CD4-positive, alpha-beta memory T cell (primary cell): ENCODE results near the gene LYRM4. TPM values are rescaled to one million over a fixed set of nuclear protein-coding genes. Genes with fewer than 3 reads are reported as not detected.
A peak's percentile ranks its signal among the peaks of the same experiment; 100 is the strongest.

Experiments used
- CTCF ChIA-PET: fragments of 350-600 bp; sonication (Branson Sonifier 250); formaldehyde crosslinking; loops from one replicate; lab custom pipeline; 2021; ENCODE audit warnings: inconsistent platforms; ENCODE audit not compliant: partially characterized antibody; lab: Charles Lee
- POLR2A ChIA-PET: fragments of 350-600 bp; sonication (Branson Sonifier 250); formaldehyde crosslinking; loops from one replicate; lab custom pipeline; 2021; ENCODE audit not compliant: partially characterized antibody; lab: Charles Lee
- DNase-seq, 5 donors: peaks; one replicate each; pipeline versions ENCODE4 v3.0.0 to v3.0.0-alpha.2; 2020 to 2022; ENCODE audit warnings: mixed read lengths in 1 of 5
- H3K27ac ChIP-seq: one replicate; pipeline ENCODE4 v1.7.0; 2013; ENCODE audit warnings: low read depth, low read length
- H3K27me3 ChIP-seq: 2 replicates; pipeline ENCODE4 v1.7.0; 2013; ENCODE audit warnings: mild to moderate bottlenecking, low read length, moderate library complexity; ENCODE audit not compliant: insufficient read depth
- H3K36me3 ChIP-seq: 2 replicates; pipeline ENCODE4 v1.7.0; 2013; ENCODE audit warnings: mild to moderate bottlenecking, low read length, moderate library complexity; ENCODE audit not compliant: insufficient read depth
- H3K4me1 ChIP-seq: 2 replicates; pipeline ENCODE4 v1.7.0; 2013; ENCODE audit warnings: mild to moderate bottlenecking, low read length, moderate library complexity; ENCODE audit not compliant: insufficient read depth
- H3K4me3 ChIP-seq, 2 donors: one replicate each; pipeline ENCODE4 v1.7.0; 2013; ENCODE audit warnings: low read length in 2 of 2, mild to moderate bottlenecking in 1 of 2
- H3K9me3 ChIP-seq, 2 donors: one replicate each; pipeline ENCODE4 v1.7.0; 2013; ENCODE audit warnings: low read length in 2 of 2, control low read depth in 1 of 2; ENCODE audit not compliant: control insufficient read depth in 1 of 2
- H3K27ac Mint-ChIP-seq, 7 donors: one replicate each; pipeline ENCODE4 v1.8.0; 2020 to 2021; ENCODE audit warnings: mixed read lengths in 7 of 7, mild to moderate bottlenecking in 6 of 7, inconsistent platforms in 3 of 7, moderate library complexity in 3 of 7
- H3K27me3 Mint-ChIP-seq, 2 donors: one replicate each; pipeline ENCODE4 v1.8.0; 2020 to 2021; ENCODE audit warnings: mixed read lengths in 2 of 2
- H3K36me3 Mint-ChIP-seq, 2 donors: one replicate each; pipeline ENCODE4 v1.8.0; 2020 to 2021; ENCODE audit warnings: mixed read lengths in 2 of 2, inconsistent platforms in 1 of 2, mild to moderate bottlenecking in 1 of 2
- H3K4me1 Mint-ChIP-seq, 4 donors: one replicate each; pipeline ENCODE4 v1.8.0; 2020 to 2021; ENCODE audit warnings: mixed read lengths in 4 of 4, mild to moderate bottlenecking in 1 of 4
- H3K4me3 Mint-ChIP-seq, 8 donors: one replicate each; pipeline ENCODE4 v1.8.0; 2020 to 2021; ENCODE audit warnings: mixed read lengths in 8 of 8, mild to moderate bottlenecking in 7 of 8, moderate library complexity in 6 of 8, inconsistent platforms in 3 of 8
- H3K9me3 Mint-ChIP-seq, 8 donors: one replicate each; pipeline ENCODE4 v1.8.0; 2020 to 2021; ENCODE audit warnings: mixed read lengths in 8 of 8, mild to moderate bottlenecking in 5 of 8, inconsistent platforms in 3 of 8, moderate library complexity in 1 of 8
- intact Hi-C: fragments of 100-400 bp; cut with micrococcal nuclease; formaldehyde crosslinking; loops from one replicate; pipeline ENCODE4 v1.15.1; 2023
- polyA plus RNA-seq, 2 donors: library from polyadenylated mRNA; unstranded; fragments of 300-500 nt; fragmentation: Illumina TruSeq; gene quantifications; one replicate each; pipeline ENCODE4 v1.2.3, GENCODE V29; 2021
- total RNA-seq, 2 experiments: library from RNA; stranded (reverse); gene quantifications; one replicate each; pipeline ENCODE4 v1.2.3, GENCODE V29; 2021

LYRM4 gene
- total and polyA plus RNA-seq, 4 experiments from 2014 or later = 10.6 to 26.4 (median 15.2) TPM

DNA sequence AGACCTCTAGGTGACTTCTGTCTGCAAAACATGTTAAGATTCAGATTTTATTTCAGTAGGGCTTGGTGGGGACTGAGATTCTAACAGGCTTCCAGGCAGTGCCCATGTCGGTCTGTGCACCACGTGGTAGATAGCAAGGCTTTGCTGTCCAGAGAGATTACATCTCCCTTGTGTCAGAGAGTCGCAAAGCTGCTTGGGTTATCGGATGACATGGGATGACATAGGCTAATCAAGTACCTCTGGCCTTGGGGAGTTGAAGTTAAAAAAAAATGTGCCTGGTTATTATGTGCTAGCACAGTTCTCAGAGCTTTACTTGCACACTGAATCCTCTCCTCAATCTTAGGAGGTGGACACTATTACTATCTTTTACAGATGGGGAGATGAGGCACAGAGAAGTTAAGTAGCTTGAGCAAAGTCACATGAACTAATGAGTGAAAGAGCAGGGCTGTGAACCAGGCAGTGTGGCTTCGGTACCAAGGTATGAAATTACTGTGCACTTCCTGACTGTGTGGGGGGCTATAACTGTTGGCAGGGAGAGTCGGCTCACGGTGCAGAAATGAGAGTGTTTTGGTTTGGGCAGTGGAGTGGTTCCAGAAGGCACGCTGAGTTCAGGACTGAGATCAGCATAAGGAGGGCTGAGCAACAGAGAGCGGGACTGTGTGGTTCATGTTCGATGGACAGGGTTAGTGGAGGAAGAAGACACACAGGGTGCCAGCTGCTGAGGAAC lies 41.6 kb upstream of the LYRM4 start:
- ChIA-PET CTCF (interaction anchor here (0.7 to 10.7 kb wide), 29 partner anchors 8 to 1245 kb away, joined by 3 to 259 read pairs (median 4); no protein-coding TSS in a partner anchor), POLR2A (interaction anchor here (1.4 kb wide), 1 partner anchor 159 kb away, joined by 5 read pairs; no protein-coding TSS in a partner anchor)
- Mint-ChIP-seq H3K9me3 (no peaks in the 10 kb centered on the region), H3K27me3 (no peaks in the 10 kb centered on the region), H3K4me1 (peaks cover 25 to 46% (median 35%) of the 10 kb centered on the region in 4 donors), H3K27ac (peak overlapping the region; percentile 1 to 65 (median 43)), H3K36me3 (no peaks in the 10 kb centered on the region), H3K4me3 (peak overlapping the region in 7 of 8 donors; percentile 32 to 78 (median 62))
- Histone ChIP-seq H3K36me3 (no peaks in the 10 kb centered on the region), H3K4me1 (peaks cover 26% of the 10 kb centered on the region), H3K27ac (no peak overlapping the region), H3K9me3 (no peaks in the 10 kb centered on the region), H3K27me3 (no peaks in the 10 kb centered on the region), H3K4me3 (no peak overlapping the region)
- intact Hi-C loops = loop anchor here (2.0 kb wide), 1 partner anchor 168 kb away; no protein-coding TSS in a partner anchor
- DNase-seq = peak in 1 of 5 donors; percentile 9

GRCh38 chr6:5300206-5300764 lies 39.5 kb upstream of the LYRM4 start:
- Mint-ChIP-seq H3K9me3 (no peaks in the 10 kb centered on the region), H3K36me3 (peaks cover 0 to 5% of the 10 kb centered on the region in 2 donors), H3K27me3 (no peaks in the 10 kb centered on the region), H3K4me1 (peaks cover 24 to 42% (median 38%) of the 10 kb centered on the region in 4 donors), H3K27ac (no peak overlapping the region), H3K4me3 (no peak overlapping the region)
- ChIA-PET POLR2A (no interaction called here), CTCF (interaction anchor here (0.9 to 10.7 kb wide), 3 partner anchors 54 to 156 kb away, joined by 4 to 259 read pairs (median 5); no protein-coding TSS in a partner anchor)
- Histone ChIP-seq H3K9me3 (no peaks in the 10 kb centered on the region), H3K4me3 (no peak overlapping the region), H3K27ac (no peak overlapping the region), H3K36me3 (no peaks in the 10 kb centered on the region), H3K27me3 (no peaks in the 10 kb centered on the region), H3K4me1 (peaks cover 26% of the 10 kb centered on the region)
- DNase-seq = no peak
- intact Hi-C loops = no loop called here

DNA sequence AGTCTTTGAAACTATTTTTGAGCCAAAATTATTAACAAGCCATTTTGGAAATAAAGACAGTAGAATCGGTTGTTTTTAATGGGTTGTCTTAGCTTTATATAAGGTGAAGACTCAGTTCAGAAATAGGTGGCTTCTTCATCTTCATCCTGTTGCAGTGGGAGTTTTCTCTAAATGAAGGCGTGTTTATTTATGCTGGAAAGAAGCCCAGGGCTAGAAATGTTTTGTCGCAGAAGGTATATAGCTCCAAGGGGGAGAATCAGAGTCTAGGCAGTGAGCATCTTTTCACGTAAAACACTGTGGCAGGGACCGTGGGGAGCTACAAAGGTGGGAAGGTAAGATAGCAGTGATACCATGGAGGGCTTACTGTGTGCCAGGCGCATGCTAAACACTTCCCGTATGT lies 34.9 kb upstream of the LYRM4 start:
- no peak overlapping the region for H3K27ac ChIP-seq
- Mint-ChIP-seq H3K4me3 (no peak overlapping the region), H3K9me3 (no peaks in the 10 kb centered on the region), H3K27me3 (no peaks in the 10 kb centered on the region), H3K36me3 (peaks cover 0 to 8% of the 10 kb centered on the region in 2 donors), H3K4me1 (peaks cover 24 to 47% (median 36%) of the 10 kb centered on the region in 4 donors), H3K27ac (peak overlapping the region in 1 of 7 donors; percentile 32)
- CTCF ChIA-PET = interaction anchor here (2.0 kb wide), 1 partner anchor 152 kb away, joined by 9 read pairs; no protein-coding TSS in a partner anchor
- no peak overlapping the region for H3K4me3 ChIP-seq
- peaks cover 16% of the 10 kb centered on the region for H3K4me1 ChIP-seq
- intact Hi-C loops = no loop called here
- H3K27me3 ChIP-seq = no peaks in the 10 kb centered on the region
- POLR2A ChIA-PET = no interaction called here
- H3K9me3 ChIP-seq = no peaks in the 10 kb centered on the region
- no peak for DNase-seq
- no peaks in the 10 kb centered on the region for H3K36me3 ChIP-seq

- H3K4me3 Mint-ChIP-seq = peak overlapping the region in 1 of 8 donors; percentile 3
- H3K4me3 ChIP-seq = no peak overlapping the region
- intact Hi-C loops = no loop called here
- DNase-seq = no peak
- CTCF ChIA-PET = interaction anchor here (1.1 to 2.0 kb wide), 2 partner anchors 9 to 151 kb away, joined by 6 to 9 read pairs; no protein-coding TSS in a partner anchor
- H3K4me1 Mint-ChIP-seq = peaks cover 22 to 42% (median 31%) of the 10 kb centered on the region in 4 donors
- H3K4me1 ChIP-seq = peaks cover 16% of the 10 kb centered on the region
- H3K27me3 Mint-ChIP-seq = no peaks in the 10 kb centered on the region
- peaks cover 0 to 8% of the 10 kb centered on the region in 2 donors for H3K36me3 Mint-ChIP-seq
- POLR2A ChIA-PET = no interaction called here
- peak overlapping the region in 2 of 7 donors; percentile 12 to 71 for H3K27ac Mint-ChIP-seq
- H3K9me3 ChIP-seq = no peaks in the 10 kb centered on the region
- H3K27me3 ChIP-seq = no peaks in the 10 kb centered on the region
- H3K36me3 ChIP-seq = no peaks in the 10 kb centered on the region
- no peaks in the 10 kb centered on the region for H3K9me3 Mint-ChIP-seq
- H3K27ac ChIP-seq = no peak overlapping the region
Measured at GRCh38 chr6:5294392-5295211, 33.9 kb upstream of the LYRM4 start.

- ChIA-PET POLR2A (no interaction called here), CTCF (interaction anchor here (1.3 kb wide), 1 partner anchor 9 kb away, joined by 7 read pairs; no protein-coding TSS in a partner anchor)
- Histone ChIP-seq H3K36me3 (no peaks in the 10 kb centered on the region), H3K9me3 (no peaks in the 10 kb centered on the region), H3K27me3 (no peaks in the 10 kb centered on the region), H3K27ac (no peak overlapping the region), H3K4me3 (no peak overlapping the region), H3K4me1 (peaks cover 16% of the 10 kb centered on the region)
- H3K36me3 Mint-ChIP-seq = peaks cover 0 to 8% of the 10 kb centered on the region in 2 donors
- no peaks in the 10 kb centered on the region for H3K9me3 Mint-ChIP-seq
- H3K27me3 Mint-ChIP-seq = no peaks in the 10 kb centered on the region
- H3K27ac Mint-ChIP-seq = no peak overlapping the region
- no peak overlapping the region for H3K4me3 Mint-ChIP-seq
- intact Hi-C loops = no loop called here
- no peak for DNase-seq
- peaks cover 21 to 42% (median 30%) of the 10 kb centered on the region in 4 donors for H3K4me1 Mint-ChIP-seq
Measured at GRCh38 chr6:5293692-5294091, 32.9 kb upstream of the LYRM4 start.

- POLR2A ChIA-PET = no interaction called here
- Histone ChIP-seq H3K36me3 (no peaks in the 10 kb centered on the region), H3K27me3 (no peaks in the 10 kb centered on the region), H3K4me3 (no peak overlapping the region), H3K27ac (no peak overlapping the region), H3K4me1 (peaks cover 16% of the 10 kb centered on the region), H3K9me3 (no peaks in the 10 kb centered on the region)
- H3K9me3 Mint-ChIP-seq = no peaks in the 10 kb centered on the region
- no peak for DNase-seq
- H3K4me1 Mint-ChIP-seq = peaks cover 27 to 54% (median 38%) of the 10 kb centered on the region in 4 donors
- intact Hi-C loops = no loop called here
- H3K27me3 Mint-ChIP-seq = no peaks in the 10 kb centered on the region
- peaks cover 0 to 12% of the 10 kb centered on the region in 2 donors for H3K36me3 Mint-ChIP-seq
- CTCF ChIA-PET = interaction anchor here (1.3 to 2.4 kb wide), 2 partner anchors 11 kb away, joined by 3 to 11 read pairs; no protein-coding TSS in a partner anchor
- peak overlapping the region in 1 of 7 donors; percentile 5 for H3K27ac Mint-ChIP-seq
- H3K4me3 Mint-ChIP-seq = no peak overlapping the region
Measured at GRCh38 chr6:5292154-5292553, 31.4 kb upstream of the LYRM4 start.
